GM15510 (cell line): ENCODE measurements around the gene ZBTB24.

Source experiments
- POLR2A ChIP-seq: IDR thresholded peaks from 3 replicates; pipeline ENCODE4 v1.6.1; 2011; ENCODE audit warnings: borderline replicate concordance; ENCODE audit not compliant: insufficient read length; ENCODE audit errors: extremely low read depth

Gene ZBTB24

GRCh38 chr6:109466212-109466923, 16.7 kb downstream of the ZBTB24 start:
- TF ChIP-seq POLR2A = no peak

- no peak for TF ChIP-seq POLR2A
These were observed 17.2 kb downstream of the ZBTB24 start for GRCh38 chr6:109465772-109466171.

- no peak for TF ChIP-seq POLR2A
These were observed 21.1 kb downstream of the ZBTB24 start for GRCh38 chr6:109461733-109462526.

DNA sequence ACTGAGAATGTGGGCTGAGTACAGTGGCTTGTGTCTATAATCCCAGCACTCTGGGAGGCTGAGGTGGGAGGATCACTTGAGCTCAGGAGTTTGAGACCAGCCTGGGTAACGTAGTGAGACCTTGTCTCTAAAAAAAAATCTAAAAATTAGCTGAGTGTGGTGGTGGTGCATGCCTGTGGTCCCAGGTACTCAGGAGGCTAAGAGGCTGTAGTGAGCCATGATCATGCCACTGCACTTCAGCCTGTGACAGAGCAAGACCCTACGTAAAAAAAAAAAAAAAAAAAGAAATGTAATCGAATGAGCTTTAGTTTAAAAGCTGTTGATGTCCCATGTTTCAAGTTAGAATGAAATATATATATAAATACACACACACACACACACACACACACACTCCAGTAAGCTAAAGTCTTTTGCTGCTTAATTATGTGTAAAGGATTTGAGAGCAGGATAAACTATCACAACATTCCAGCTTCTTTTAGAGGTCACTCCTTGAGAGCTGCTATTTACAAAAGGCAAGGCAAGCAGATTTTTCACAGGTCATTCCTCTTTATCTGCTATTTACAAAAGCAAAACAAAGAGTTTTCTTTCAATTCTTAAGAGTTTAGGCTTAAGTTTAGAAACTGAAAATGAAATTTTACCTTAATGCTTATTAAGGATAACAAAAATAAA, 22.7 kb downstream of the ZBTB24 start:
- TF ChIP-seq POLR2A = no peak

DNA sequence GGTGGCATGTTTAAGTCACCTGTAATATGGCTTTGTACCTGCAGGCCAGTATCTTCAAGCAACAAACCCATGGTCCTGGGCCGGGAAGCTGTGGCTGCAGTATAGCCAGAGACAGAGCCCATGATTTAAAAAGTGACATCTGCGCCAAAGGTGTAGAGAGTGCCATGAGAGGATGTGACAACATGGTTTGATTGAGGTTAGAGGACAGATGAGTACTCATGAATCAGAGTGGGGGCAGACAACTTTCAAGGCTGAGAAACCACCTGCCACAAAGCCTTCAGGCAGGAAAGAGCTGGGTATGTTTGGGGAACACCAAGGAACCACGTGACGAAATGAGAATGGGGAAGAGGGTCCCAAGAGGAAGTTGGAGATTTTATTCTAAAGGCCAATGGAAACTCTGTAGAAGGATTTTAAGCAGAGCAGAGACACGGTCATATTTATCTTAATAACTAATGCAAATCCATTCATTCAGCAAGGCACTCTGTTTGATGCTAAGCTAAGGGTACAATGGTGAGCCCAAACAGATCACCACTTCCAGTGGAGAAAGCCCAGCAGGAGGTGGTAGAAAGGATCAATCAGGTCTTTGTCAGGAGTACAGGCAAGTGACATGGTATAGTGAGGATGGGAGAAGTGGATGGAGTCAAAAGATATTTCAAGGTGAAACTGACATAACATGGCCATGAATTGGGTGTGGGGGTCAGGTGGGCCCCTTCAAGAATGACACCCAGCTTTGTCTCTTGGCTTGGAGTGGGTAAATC, 24.1 kb downstream of the ZBTB24 start:
- no peak for TF ChIP-seq POLR2A

DNA sequence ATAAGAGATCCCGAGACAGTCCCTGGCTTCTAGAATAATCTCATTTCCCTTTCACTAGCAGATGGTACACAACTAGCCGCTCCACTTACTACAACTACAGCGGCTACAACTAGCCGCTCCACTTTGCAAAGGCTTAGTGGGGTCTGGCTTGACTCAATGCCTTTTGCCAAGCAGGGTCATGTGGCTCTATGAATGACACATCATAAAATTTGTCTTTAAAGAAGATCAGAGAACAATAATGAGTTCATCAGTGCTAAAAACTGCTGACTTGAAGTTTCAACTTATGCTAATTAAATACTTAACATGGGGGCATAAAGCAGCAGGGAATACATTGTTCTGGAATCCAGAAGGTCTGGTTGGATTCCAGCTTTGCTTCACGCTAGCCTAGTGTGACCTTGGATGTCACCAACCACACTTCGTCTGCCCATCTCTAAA, 25.4 kb downstream of the ZBTB24 start:
- no peak for TF ChIP-seq POLR2A

- peak; percentile 13 for TF ChIP-seq POLR2A
These were observed 26.1 kb downstream of the ZBTB24 start for GRCh38 chr6:109456710-109457561.

GRCh38 chr6:109456111-109456583, 26.9 kb downstream of the ZBTB24 start:
- no peak for TF ChIP-seq POLR2A

DNA sequence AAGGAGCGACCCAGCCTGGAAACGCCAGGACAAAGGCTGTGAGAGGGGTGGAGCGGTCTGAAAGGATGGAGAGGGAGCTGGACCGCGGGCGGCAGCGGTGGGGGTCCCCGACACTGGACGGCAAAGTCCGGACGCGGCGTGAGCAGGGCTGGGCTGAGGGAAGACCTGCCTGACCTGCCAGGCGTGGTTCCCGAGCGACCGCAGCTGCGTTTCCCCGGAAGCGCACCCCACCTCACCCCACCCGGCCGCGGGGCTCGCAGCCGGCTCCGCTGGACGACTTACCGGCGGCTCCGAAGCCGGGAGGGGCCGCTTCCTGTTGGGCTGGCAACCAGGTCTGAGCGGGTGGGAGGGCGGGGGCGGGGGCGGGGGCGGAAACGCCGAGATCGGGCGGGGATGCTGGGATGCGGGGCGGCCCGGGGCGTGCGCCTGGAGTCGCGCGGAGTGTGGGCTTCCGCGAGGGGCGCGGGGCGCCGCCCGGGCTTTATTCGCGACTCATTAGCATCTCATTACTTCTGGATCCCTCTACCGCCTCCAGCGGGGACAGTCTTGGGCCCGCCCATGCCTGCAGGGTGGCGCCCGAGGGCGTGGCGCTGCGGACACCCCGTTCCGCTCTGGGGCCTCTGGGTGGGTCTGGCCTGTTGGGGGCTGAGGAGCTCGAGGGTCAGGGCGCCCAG, 27.4 kb downstream of the ZBTB24 start, which contains the start of gene MICAL1:
Gene MICAL1 (minus strand): TSS at position 336 of the 674 bp plus-strand sequence. CDS start 1,576 bp downstream, outside the sequence.
- peak; percentile 65 for TF ChIP-seq POLR2A

- TF ChIP-seq POLR2A = peak; percentile 44
These were observed 28.3 kb downstream of the ZBTB24 start for GRCh38 chr6:109454496-109455436.

- no peak for TF ChIP-seq POLR2A
These were observed 29.2 kb downstream of the ZBTB24 start for GRCh38 chr6:109453594-109454495.
